GM21381 (cell line): ENCODE results near the gene CSMD2.

Experiments used
- ATAC-seq: cut with Tn5 transposase; IDR thresholded peaks from one replicate; pipeline ENCODE4 v1.9.1; 2021; ENCODE audit warnings: mild to moderate bottlenecking, moderate library complexity; ENCODE audit not compliant: unreplicated experiment

The CSMD2 gene

DNA sequence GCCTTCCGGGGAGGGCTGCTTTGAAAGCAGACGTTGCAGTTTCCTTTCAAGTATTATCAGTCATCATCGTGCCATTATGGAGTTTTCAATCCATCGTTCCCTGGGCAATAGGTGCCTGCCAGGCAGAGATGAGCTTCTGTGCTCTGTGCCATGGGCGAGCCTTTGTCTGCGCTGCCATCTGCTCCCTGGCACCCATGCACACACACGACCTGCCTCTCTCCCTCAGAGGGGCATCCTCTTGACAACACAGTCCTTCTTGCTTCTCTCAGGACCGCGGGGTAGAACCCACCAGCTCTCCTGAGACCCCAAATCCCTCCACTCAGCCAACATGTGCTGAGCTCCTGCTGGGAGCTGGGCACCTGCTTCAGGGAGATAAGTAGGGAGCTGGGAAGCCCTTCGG, 151.9 kb downstream of the CSMD2 start:
- ATAC-seq, result no peak

DNA sequence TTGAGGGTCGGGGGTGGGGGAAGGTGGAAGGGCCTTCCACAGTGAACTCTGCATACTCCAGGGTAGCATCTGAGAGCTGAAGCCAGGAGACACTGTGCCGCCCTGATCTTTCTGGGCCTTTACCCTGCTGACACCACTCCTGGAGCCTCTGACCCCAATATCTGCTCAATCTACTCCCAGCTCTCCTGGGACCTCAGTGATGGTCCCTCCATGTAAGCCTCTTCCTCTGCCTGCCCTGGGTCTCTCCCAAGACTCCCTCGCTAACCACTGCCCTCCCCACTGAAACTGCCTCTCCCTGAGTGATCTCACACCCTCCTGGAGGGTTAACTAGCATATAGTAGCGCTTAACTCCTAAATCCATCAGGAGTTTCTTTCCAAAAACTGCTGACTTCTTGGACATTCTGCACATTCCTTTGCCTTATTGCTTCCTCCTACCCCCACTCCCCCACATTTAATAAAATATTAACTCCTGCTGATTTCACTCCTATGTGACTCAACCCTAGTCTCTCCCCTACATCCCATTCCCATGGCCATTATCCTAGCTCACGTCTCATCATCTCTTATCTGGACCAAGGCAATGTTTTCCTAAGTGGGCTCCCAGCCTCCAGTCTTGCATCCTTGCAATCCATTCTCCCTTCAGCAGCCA, 155.6 kb downstream of the CSMD2 start:
- no peak for ATAC-seq

DNA sequence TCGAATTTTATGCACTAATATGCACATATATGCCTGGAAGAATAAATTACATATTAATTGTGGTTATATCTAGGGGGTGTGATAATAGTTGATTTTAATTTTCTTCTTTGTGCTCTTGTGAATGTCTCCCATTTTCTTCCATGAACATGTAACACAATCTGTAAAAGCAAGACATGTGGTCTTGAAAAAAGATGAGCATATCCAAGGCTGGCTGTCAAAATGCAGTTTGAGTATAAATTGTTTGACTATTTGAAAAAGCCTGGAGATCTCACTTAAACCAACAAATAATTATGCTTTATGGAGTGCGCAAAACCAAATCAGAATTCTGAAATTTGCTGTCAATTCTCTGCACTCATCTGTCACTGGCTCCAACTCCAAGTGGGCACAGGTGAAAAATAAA, 157.3 kb downstream of the CSMD2 start:
- no peak for ATAC-seq

DNA sequence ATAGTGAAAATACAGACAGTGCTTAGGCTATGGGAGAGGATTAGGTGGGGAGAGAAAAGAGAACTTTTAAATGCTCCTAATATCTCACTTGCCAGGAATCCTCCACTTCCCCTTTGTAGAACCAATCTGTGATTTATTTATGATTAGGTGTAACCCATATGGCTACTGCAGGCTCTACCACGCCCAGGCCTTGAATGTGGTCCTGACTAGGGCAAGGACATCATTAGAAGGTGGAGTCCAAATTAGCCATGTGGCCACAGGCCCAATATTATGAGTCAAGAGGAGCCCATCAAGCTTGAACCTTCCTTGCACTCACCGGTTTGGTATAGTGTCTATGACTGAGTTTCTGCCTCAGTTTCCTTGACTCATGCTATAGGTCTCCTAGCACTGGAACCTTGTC, 159.7 kb downstream of the CSMD2 start:
- ATAC-seq, result no peak

DNA sequence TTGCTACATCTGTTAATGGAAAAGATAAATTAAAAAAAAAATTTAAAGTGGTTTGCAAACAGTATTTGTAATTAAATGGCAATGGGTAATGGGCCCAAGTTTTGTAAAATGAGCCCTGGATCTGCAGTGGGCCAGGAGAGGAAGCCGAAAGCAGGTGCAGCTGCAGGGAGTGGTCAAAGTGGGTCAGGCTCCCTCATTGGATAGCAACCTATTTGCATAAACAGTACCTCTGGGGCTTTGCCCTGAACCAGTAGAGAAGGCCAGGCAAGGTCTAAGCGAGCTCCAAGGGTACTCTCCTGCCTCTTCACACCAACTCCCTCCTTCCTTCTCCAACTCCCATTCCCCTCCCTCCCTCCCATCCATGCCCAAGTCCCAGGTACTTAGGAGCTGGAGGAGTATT, 162.2 kb downstream of the CSMD2 start:
- ATAC-seq, result no peak

DNA sequence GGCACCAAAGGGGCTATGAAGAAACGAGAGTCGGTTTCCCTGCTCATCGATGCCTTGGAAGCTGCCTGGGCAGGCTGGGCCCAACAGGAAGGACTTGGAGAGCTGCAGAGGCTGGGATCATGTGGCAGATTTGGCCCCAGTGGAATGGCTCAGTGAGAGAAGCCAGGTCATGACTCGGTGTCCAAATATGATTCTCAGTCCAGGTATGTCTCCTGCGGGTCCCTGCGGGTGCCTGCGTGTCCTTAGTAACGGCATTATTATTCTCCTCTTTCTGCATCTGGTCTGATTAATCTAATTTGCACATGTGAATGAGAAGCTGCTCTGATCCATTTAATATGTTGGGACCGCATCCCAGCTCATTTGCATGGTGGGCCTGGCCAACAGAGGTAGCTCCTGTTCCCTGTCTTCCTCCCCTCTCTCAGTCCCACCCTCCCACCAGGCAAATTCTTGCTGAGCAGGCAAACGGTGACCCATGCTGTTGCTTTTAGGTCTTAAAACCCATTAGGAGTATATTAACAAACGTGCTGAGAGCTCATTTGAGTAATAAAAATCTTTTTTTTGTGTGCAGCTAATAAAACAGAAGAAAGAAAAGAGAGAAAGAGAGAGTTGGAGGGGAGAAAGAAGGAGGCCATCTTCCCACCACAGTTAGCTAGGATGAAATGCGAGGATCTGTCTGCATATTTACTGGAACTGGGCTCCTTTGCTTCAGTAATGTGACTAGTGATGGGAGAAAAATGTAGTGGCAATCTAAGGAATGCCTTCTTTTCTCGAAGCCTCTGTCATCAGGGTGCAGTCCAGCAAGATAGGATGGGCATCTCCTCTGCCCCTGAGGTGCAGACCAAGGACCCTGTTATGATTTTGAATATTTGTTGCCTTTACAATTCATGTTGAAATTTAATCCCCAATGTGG, 167.6 kb downstream of the CSMD2 start:
- ATAC-seq, result no peak

DNA sequence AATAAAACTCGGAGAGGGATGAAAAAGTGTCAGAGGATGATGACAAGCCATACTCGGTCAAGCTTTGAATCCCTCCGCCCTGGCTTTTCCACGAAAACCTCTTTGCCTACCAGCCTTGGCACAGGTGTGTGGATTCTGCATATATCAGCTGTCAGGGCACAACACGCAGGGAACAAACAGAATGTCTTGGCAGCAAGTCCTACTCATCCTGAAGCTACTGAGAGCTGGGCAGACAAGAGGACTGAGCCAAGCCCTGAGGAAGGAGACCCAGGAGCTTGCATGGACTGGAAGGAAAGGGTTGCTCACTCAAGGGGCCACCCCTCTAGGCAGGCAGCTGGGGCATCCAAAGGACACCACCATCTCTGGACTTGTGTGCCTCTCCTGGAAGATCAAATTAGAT, 168.7 kb downstream of the CSMD2 start:
- no peak for ATAC-seq

DNA sequence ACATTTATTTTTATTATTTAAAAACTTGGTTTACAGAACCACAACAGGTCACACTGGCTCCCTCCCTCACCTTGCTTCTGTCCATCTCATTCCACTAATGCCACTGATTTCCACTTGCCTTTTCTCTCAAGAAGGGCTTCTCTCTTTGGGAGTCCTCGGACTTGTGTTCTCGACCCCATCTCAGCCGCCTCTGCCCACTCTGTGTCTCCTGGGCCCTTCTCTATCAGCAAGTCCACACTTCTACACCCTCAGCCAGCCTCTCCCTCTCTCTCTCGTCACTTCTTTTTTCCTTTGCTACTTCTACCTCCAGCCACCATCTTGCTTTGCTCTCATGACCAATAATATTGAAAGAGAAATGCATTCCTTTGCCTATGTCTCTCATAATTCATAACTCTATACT, 171.7 kb downstream of the CSMD2 start:
- no peak for ATAC-seq

DNA sequence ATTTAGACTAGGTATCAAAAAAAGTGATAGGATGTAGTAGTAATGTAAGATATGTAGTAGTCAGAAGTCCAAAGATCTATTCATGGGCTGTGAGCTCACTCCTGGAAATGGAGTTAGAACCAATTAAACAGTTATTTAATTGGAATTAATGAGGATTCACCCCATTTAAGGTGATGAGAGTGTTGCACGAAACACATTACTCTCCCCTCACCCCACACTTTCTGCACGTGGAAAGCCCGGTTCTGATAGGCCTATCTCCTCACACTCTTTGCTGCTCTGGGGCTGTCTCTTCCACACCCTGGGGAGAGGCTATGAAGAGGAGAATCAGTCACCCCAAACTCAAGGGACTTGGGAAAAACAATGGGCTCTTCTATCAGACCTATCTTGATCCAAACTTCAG, 174.7 kb downstream of the CSMD2 start:
- no peak for ATAC-seq

DNA sequence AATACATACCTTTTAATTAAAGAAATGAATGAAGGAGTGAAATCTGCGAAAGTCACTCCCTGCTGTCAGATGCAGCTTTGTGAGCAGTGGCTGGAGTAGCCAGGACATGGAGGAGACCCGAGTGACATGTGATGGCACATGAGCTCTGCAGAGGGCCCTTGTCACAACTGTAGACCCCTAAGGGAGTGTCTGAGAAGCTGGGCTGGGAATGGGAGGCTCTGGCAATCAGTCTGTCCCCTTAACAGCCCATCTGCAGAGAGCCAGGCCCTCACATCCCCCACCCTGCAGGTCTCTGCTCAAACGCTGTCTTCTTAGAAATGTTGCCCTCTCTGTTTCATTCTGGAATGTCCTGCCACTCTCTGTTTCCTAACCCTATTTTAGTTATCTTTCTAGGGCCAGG, 176.9 kb downstream of the CSMD2 start:
- ATAC-seq, result no peak

DNA sequence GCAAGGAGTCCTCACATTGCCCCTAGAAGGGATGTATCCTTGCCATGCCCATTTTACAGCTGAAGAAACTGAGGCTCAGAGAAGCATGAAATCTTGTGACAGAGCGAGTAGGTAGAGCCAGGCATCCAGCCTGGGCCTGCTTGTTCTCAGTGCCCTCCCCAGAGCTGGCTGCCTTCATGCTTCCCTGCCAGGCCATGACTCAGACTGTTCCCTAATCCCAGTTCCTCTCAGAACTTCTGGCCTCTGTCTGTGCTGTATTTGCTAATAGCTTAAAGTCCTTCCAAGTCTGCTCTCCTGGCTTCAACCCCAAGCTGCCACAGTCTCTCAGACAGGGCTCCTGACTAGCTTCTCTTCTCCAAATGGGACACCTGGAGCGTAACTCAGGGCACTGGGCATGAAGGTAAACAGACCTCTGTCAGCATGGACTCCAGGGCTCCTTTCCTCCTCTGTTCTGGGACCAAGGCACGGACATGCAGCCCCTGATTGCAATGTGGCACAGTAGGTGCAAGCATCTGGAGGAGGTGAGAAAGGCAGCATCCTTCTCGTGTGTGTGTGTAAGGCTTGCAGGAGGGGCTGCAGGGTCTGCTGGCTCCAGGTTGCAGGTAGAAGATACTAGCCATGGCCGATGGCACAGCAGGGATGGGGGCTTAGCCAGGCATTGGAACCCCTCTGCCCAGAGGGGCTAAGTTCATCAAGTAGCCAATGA, 178.5 kb downstream of the CSMD2 start:
- no peak for ATAC-seq

DNA sequence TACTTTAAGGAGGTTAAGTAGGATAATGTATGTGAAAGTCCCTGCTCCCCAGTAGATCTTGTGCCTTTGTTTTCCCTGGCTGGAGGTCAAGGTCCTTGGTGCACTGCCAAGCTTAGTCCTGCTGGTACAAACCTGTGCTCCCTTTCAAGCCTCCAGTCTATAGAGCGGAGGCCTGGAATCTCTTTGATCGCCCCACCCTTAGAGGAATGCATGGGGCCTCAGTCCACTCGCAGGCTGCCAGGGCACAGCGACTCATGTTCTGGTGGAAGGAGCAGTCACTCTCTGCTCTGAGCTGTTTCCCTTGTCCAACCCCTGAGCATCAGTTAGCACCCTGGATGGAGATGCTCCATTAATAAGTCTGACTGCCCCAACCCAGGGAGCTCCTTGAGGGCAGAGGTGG, 179.4 kb downstream of the CSMD2 start:
- no peak for ATAC-seq

DNA sequence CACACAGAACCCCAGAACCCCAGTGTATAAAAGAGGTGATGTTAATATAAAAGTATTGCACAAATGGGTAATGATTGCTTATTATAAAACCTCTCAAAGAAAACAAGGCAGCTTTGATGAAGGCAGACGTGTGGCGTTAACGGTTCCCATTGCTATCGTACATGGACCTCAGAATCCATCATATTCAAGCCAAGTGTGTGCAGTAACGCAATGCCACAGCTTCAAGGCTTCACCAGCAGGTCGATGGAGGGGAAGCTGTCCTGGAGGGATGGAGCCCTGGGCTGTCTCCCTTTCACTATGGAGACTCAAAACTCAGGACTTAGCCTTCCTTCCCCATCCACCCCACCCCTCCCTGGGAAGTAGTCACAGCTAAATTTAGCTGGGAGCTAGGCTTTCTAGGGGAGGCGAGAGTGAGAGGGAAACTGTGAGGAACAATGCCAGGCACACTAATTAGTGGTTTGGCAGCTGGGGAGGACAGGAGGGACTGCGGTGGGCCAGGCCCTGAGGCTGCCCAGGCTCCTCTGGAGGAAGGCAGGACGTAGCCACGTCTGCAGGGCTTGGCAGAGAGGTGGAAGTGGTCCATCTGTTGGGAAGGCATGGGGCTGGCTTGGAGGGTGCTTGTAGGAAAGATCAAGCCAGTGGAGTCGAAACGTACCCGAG, 180.0 kb downstream of the CSMD2 start:
- ATAC-seq, result no peak

DNA sequence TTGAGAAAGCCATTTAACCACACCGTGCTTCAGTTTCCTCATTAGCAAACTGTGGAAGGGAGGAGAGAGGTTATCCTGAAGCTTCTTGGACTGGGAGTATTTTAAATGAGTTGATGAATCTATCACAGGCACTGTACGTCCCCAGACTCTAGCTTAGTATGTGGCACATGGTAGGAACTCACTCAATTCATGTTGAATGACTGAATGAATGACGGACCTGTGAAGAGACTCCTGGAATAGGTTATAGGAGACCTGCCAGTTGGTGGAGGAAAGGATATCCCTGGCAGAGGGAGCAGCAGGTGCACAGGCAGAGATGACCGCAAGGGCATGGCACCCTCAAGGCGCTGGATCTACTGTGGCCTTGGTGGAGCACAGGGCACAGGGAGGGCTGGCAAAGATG, 182.6 kb downstream of the CSMD2 start:
- ATAC-seq, result no peak

DNA sequence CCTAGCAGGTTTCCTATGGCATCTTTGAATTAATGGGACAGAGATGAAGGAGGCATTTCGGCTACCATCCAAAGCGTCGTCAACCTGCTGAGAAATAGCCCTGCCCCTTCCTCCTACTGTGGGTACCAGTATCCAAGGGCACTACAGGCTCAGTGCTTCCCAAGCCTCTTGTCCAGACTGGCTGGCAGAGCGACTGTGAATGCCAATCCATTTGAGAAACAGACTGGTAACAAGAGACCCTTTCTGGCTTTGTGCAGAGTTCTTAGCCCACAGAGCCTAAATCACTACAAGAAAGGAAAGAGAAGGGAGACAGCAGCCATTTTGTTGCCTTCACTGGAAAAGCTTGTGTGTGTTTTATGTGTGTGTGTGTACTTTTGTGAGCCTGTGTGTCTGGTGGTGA, 185.7 kb downstream of the CSMD2 start:
- ATAC-seq, result no peak

DNA sequence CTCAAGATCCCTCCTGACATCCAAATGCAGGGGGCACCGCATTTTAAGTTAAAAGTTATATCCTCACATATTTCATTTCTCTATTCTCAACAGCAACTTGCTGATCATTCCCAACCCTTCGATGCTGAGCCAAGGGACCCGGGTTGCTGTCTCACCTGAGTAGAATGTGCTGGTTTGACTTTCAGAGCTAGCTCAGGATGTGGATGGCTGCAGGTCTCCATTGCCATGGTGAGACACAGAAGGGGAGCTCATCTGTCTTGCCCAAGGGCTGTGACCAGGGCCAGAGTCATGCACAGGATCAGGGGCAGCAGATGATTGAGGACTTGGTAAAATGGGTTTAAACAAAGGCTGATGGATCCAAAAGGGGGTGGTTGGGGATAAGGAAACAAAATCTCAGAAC, 189.1 kb downstream of the CSMD2 start:
- no peak for ATAC-seq

DNA sequence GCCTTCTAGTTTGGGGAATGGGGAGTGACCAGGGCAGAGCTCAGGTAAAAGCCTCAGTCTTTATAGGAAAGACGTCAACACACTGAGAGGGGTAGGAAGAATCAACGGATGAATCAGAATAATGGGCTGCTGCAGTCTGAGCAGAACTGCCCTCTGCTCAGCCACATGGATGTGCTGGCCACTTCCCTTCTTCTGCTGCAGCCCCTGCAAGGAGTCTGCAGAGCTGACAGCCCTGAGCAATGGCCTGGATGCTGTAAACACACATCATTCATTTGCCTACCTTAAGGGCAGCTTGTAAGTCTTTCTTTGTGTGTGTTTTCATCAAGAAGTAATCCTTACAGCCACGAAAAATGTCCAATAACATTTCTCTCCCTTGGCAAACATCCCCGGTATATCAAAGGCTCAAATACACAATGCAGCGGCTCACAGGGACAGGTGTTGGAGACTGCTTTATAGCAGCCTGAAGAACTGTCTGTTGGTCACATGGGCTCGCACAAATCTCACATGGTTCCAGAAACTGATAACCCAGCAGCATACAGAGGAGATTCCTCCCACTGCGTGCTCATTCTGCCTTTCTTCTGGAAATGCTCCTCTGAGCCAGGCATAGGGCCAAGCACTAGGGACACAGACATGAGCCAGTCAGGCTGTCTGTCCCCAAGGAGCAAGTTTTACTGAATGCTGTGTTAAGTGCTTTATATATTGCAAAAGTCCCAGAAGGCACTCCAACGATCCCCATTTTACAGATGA, 191.1 kb downstream of the CSMD2 start:
- ATAC-seq, result no peak

DNA sequence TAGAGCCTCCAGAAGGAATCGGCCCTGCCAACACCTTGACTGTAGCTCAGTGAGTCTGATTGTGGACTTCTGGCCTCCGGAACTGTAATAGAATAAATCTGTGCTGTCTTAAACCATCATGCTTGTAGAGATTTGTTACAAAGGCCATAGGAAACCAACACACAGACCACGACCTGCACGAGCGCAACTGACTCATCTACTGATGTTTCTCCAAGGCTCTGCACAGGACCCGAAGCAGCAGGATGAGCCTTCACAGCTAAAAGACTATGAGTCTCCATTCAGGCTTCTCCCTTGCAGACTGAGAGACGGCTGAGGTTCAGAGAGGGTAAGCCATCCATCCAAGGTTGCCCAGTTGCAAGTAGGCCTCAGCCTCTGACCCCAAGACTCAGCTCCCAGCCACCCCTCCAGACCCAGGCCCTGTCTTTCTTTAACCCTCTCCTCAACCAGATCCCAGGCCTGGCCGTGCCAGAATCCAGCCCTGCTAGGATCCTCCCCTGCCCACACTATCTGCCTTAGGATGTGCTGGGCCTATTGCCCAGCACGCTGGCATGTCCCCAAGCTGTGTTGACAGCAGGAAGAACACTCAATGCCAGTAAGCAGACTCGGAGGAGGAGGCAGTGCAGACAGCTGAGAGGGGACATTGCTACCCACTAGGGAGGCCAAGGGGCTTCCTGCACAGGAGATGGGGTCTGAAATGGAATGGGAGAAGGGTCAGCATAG, 192.2 kb downstream of the CSMD2 start:
- ATAC-seq, result no peak

DNA sequence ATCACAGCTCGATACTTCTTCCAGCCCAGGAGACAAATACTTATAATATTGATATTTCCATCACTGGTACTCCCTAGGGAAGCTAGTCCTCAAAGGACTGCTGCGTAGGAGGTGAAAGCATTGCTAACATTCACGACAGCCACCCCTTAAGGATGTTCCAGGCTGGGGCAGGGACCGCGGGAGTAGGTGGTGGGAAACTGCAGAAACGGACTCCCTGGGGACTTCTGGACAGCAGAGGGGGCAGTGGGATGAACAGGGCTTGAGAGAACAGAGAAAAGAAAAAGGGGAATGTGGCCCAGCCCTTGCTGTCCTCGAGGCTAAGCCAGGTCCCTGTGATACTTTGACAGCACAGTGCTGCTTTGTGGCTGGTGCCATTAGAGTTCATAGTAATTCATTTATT, 193.1 kb downstream of the CSMD2 start:
- no peak for ATAC-seq
